HepG2 (cell line): ENCODE data around the gene SLFN12L. TPM values are rescaled to one million over a fixed set of nuclear protein-coding genes. Genes with fewer than 3 reads are reported as not detected.

Source experiments
- ATAC-seq: fragments of 200-7000 bp; cut with Tn5 transposase; 3 replicates; pipeline ENCODE4 v1.9.1; 2020; ENCODE audit warnings: mild to moderate bottlenecking, moderate library complexity
- BruUV-seq: library from RNA; stranded (reverse); fragments of 400-500 nt; replicated peaks from 2 replicates; lab custom pipeline; 2021; lab: Mats Ljungman, UMichigan
- CTCF ChIA-PET: fragments of 300-600 bp; formaldehyde crosslinking; extraction: SDS; loops from one replicate; lab custom pipeline; 2021; ENCODE audit warnings: low total read pairs, inconsistent platforms, low intra/inter-chr PET ratio; lab: Yijun Ruan, JAX
- POLR2A ChIA-PET: fragments of 350-600 bp; sonication (Branson Sonifier 250); formaldehyde crosslinking; loops from one replicate; lab custom pipeline; 2020; ENCODE audit warnings: antibody characterized with exemption, inconsistent platforms; lab: Yijun Ruan, JAX
- DNase-seq: peaks from one replicate; pipeline ENCODE4 v3.0.0-alpha.2; 2015; ENCODE audit warnings: low spot score
- FAIRE-seq: peaks from 3 replicates; lab custom pipeline; 2011; peaks lifted over from hg19 to GRCh38; lab: Jason Lieb, UNC
- H2AFZ ChIP-seq: one replicate; pipeline ENCODE4 v1.6.1; 2011; ENCODE audit warnings: low read length, inconsistent platforms
- H3K27ac ChIP-seq: fragments of 300-600 bp; 3 replicates; pipeline ENCODE4 v1.8.0; 2011; ENCODE audit warnings: mixed run types, mild to moderate bottlenecking, mixed read lengths, low read length, inconsistent platforms; ENCODE audit not compliant: insufficient read depth; ENCODE audit errors: extremely low read length
- H3K27me3 ChIP-seq, 2 experiments: fragments of 200-600 bp in 1 of 2; 2 replicates in 1 of 2; 3 replicates in 1 of 2; pipeline versions ENCODE4 v1.6.0 to v1.8.0; 2011; ENCODE audit warnings: low read length in 2 of 2, mild to moderate bottlenecking in 2 of 2, moderate library complexity in 2 of 2, inconsistent platforms in 1 of 2; ENCODE audit not compliant: insufficient read depth in 2 of 2, control insufficient read depth in 1 of 2
- H3K36me3 ChIP-seq, 2 experiments: fragments of 200-600 bp in 1 of 2; replicated peaks in 1 of 2; 2 replicates in 1 of 2; 3 replicates in 1 of 2; pipeline versions ENCODE4 v1.5.1 to v1.8.0; 2011; ENCODE audit warnings: low read length in 2 of 2, inconsistent platforms in 1 of 2; ENCODE audit not compliant: insufficient read depth in 2 of 2, control insufficient read depth in 1 of 2
- H3K4me1 ChIP-seq: 2 replicates; pipeline ENCODE4 v1.5.1; 2012; ENCODE audit warnings: low read length, inconsistent platforms; ENCODE audit not compliant: insufficient read depth
- H3K4me2 ChIP-seq: 2 replicates; pipeline ENCODE4 v1.6.0; 2011; ENCODE audit warnings: low read depth, low read length, inconsistent platforms
- H3K4me3 ChIP-seq, 3 experiments: fragments of 200-600 bp in 1 of 3; sonication (generic), shearing (Covaris generic) in 1 of 3; replicated peaks in 1 of 3; 2 replicates each; pipeline ENCODE4 v1.5.1; 2011 to 2016; ENCODE audit warnings: low read length in 3 of 3, inconsistent platforms in 2 of 3, low read depth in 2 of 3, mild to moderate bottlenecking in 2 of 3, control low read depth in 1 of 3, mixed read lengths in 1 of 3; ENCODE audit not compliant: insufficient read depth in 1 of 3
- H3K79me2 ChIP-seq: one replicate; pipeline ENCODE4 v1.6.1; 2011; ENCODE audit warnings: low read length, inconsistent platforms; ENCODE audit not compliant: insufficient read depth
- H3K9ac ChIP-seq: 2 replicates; pipeline ENCODE4 v1.6.0; 2011; ENCODE audit warnings: mild to moderate bottlenecking, low read depth, low read length, inconsistent platforms; ENCODE audit not compliant: insufficient read depth
- H3K9me3 ChIP-seq: 2 replicates; pipeline ENCODE4 v1.5.1; 2012; ENCODE audit warnings: mild to moderate bottlenecking, low read length
- H4K20me1 ChIP-seq: 2 replicates; pipeline ENCODE4 v1.6.0; 2011; ENCODE audit warnings: inconsistent platforms, mild to moderate bottlenecking, low read length, moderate library complexity; ENCODE audit not compliant: insufficient read depth
- MEIS1 ChIP-seq: sonication (generic); formaldehyde crosslinking; IDR thresholded peaks from 2 replicates; pipeline ENCODE4 v1.9.0; 2021; ENCODE audit warnings: mild to moderate bottlenecking, missing genetic modification reagents, moderate library complexity, borderline replicate concordance
- ZNF318 ChIP-seq: sonication (generic); formaldehyde crosslinking; IDR thresholded peaks from 2 replicates; pipeline ENCODE4 v1.4.0; 2020; ENCODE audit warnings: mild to moderate bottlenecking, missing genetic modification reagents
- ZNF572 ChIP-seq: sonication (generic); formaldehyde crosslinking; IDR thresholded peaks from 2 replicates; pipeline ENCODE4 v1.5.1; 2020; ENCODE audit warnings: mild to moderate bottlenecking, missing genetic modification reagents
- ZNF776 ChIP-seq: sonication (generic); formaldehyde crosslinking; IDR thresholded peaks from 2 replicates; pipeline ENCODE4 v1.4.0; 2020; ENCODE audit warnings: mild to moderate bottlenecking, missing genetic modification reagents
- ZNF790 ChIP-seq: sonication (generic); formaldehyde crosslinking; IDR thresholded peaks from 2 replicates; pipeline ENCODE4 v1.8.0; 2022; ENCODE audit warnings: missing genetic modification reagents, mild to moderate bottlenecking, borderline replicate concordance
- ZSCAN22 ChIP-seq: sonication (generic); formaldehyde crosslinking; IDR thresholded peaks from 2 replicates; pipeline ENCODE4 v1.4.0; 2020; ENCODE audit warnings: mild to moderate bottlenecking, missing genetic modification reagents
- ZSCAN5A ChIP-seq: sonication (generic); formaldehyde crosslinking; IDR thresholded peaks from 2 replicates; pipeline ENCODE4 v1.8.0; 2022; ENCODE audit warnings: mild to moderate bottlenecking, missing genetic modification reagents, borderline replicate concordance
- WGBS: methylation state at CpG from one replicate; pipeline ENCODE4 v1.1.6; 2017; ENCODE audit warnings: low lambda C conversion rate; 5-methylcytosine and 5-hydroxymethylcytosine counted together
- in situ Hi-C: cut with HindIII; loops from 2 replicates; pipeline ENCODE4 v1.10.0; 2017; ENCODE audit warnings: low pct_unique_long_range_greater_than_20kb; ENCODE audit not compliant: extremely low pct_ligation_motif_present
- intact Hi-C: fragments of 100-400 bp; cut with micrococcal nuclease; formaldehyde crosslinking; loops from one replicate; pipeline ENCODE4 v1.10.0; 2022; ENCODE audit not compliant: unreplicated experiment
- polyA plus RNA-seq, 8 experiments: library from polyadenylated mRNA; depleted of rRNA in 3 of 8; stranded (reverse) in 7 of 8; unstranded in 1 of 8; fragments of >200 nt; fragmentation: Illumina TruSeq in 4 of 8; extraction: Trizol in 4 of 8; gene quantifications; 2 replicates each; pipeline versions ENCODE4 v1.2.1 to v1.2.3, GENCODE V29; 2011 to 2016; ENCODE audit warnings: low read depth in 4 of 8, missing spikeins in 1 of 8, mixed read lengths in 1 of 8; ENCODE audit not compliant: insufficient read depth in 1 of 8
- total RNA-seq, 5 experiments: library from RNA; depleted of rRNA; stranded (reverse); fragments of >200 nt; fragmentation: Illumina TruSeq; extraction: Trizol; gene quantifications; 2 replicates each; pipeline ENCODE4 v1.2.3, GENCODE V29; 2016; ENCODE audit warnings: low read depth in 1 of 5

SLFN12L gene
- total and polyA plus RNA-seq, 2 of the 13 experiments (the other 11 are each of a cell fraction or from before 2014, with no cell fraction given), result not detected

- DNase-seq (no peak), ATAC-seq (no peak), FAIRE-seq (no peak)
- H3K79me2 ChIP-seq, result no peaks in the 10 kb centered on the region
- no peaks in the 10 kb centered on the region for H3K9me3 ChIP-seq
- CTCF ChIA-PET, result no interaction called here
- H3K27ac ChIP-seq, result no peak overlapping the region
- intact Hi-C loops (no loop called here), in situ Hi-C loops (no loop called here)
- H4K20me1 ChIP-seq, result no peaks in the 10 kb centered on the region
- no peaks in the 10 kb centered on the region for H3K36me3 ChIP-seq
- 28% methylated on average over 12 of the region's 12 CpGs for WGBS
- no peak overlapping the region for H2AFZ ChIP-seq
- POLR2A ChIA-PET, result no interaction called here
- H3K27me3 ChIP-seq, result peaks cover 6 to 55% of the 10 kb centered on the region in 2 experiments; a peak in 4 of 5 replicates
- BruUV-seq, result no TSS peak
- H3K4me3 ChIP-seq, result no peak overlapping the region
- H3K4me1 ChIP-seq, result no peaks in the 10 kb centered on the region
- H3K4me2 ChIP-seq, result no peak overlapping the region
- TF ChIP-seq ZNF790 (CRISPR knock-in tag) (no peak), ZNF776 (no peak), ZSCAN22 (CRISPR knock-in tag) (no peak), ZNF572 (CRISPR knock-in tag) (no peak), ZSCAN5A (no peak), ZNF318 (CRISPR knock-in tag) (no peak), MEIS1 (CRISPR knock-in tag) (no peak)
- H3K9ac ChIP-seq, result no peak overlapping the region
Measured at GRCh38 chr17:35498448-35499178, 38.9 kb downstream of the SLFN12L start.
